Stimulated activated CD4-positive, alpha-beta T cell treated with anti-CD3 and anti-CD28 coated beads, TNF-alpha, amount 100 ng/mL, for 24 hours (primary cell): ENCODE data around the gene GPATCH2.
"Not testable (repeated sequence)": the region's sequence is repeated elsewhere in the genome, so short reads cannot be mapped to it uniquely, and the experiment has no call there.

Source experiments
- DNase-seq, 3 experiments: peaks; one replicate each; pipeline ENCODE4 v3.0.0-alpha.2; 2020; ENCODE audit warnings: low read depth in 3 of 3

Gene GPATCH2

GRCh38 chr1:217443845-217444244 lies 187.0 kb downstream of the GPATCH2 start:
- DNase-seq = no peak

DNA sequence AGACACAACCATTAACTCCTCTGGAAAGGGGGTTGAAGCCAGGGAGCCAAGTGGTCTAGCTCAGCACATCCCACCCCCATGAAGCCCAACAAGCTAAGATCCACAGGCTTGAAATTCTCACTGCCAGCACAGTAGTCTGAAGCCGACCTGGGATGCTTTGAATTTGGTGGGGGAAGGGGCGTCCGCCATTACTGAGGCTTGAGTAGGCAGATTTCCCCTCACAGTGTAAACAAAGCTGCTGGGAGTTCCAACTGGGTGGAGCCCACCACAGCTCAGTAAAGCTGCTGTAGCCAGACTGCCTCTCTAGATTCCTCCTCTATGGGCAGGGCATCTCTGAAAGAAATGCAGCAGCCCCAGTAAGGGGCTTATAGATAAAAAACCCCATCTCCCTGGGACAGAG lies 193.5 kb downstream of the GPATCH2 start:
- DNase-seq = no peak

- no peak for DNase-seq
These were observed 195.7 kb downstream of the GPATCH2 start for GRCh38 chr1:217435204-217435603.

DNA sequence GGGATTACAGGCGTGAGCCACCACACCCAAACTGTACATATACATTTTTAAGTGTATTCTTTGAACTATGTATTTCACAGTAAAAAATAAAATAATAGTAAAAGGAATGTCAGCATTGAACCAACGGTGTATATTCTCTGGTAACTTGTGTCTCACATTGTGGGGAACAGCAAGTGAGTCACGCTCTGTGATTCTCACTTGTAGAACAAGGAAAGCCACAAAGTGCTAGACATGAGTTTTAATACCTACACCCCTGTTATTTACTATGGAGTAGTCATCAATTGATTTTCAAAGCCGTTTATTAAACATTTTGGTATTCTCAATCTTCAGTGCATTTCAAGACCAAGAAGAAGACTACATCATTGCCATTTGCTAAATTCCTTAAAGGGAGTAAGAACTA lies 197.2 kb downstream of the GPATCH2 start:
- DNase-seq = no peak

DNA sequence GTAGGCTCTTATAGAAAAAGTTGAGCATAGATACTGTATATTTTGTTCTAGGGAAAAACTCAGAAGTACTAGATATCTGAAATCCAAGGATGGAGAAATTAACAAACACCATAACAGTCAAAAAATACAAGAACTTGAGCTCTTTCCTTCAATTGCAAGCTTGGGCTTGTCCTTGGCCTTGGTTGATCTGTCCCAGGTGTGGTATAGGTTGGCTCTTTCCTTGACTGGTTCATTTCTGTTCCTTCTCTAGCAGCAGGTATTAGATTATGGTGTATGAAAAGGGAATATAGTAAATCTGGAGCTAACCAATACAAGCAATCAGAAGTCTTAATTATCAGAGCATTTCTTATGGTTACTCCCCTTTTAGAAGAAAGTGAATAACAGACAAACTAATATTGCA lies 198.6 kb downstream of the GPATCH2 start:
- no peak for DNase-seq

- DNase-seq = no peak
These were observed 199.5 kb downstream of the GPATCH2 start for GRCh38 chr1:217431395-217431794.

DNA sequence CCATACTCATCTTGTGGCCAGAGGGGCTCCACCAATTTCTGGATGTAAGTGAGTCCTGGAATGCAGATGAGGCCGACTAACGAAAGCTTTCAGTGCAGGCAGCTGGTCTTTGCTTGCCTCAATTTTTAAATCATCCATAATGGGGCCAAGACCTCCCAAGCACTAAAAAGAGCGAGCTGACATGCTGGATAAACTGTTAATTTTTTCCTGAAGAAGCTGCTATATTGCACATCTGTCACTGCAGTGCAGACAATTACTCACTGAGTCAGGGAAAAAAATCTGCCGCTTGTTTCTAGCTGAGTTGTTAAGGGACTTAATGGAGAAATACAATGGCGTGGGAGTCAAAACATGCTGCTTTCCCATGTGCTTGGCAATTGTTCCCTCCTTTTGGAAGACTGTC lies 205.5 kb downstream of the GPATCH2 start:
- DNase-seq = no peak

DNA sequence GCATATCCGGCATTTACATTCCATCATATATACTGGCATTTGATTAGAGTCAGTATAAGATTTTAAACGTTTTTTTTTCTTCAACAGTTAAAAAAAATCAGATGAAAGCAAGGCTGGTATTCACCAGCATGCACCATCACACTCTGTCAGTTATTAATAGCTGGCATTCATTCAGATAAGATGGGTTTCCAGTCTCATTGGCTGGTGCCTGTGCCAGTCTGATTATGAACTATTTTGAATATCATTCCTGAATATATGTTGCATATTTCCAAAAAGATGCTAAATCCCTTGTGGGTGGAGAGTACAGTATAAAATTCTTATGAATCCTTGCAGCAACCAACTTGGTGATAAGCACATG lies 211.7 kb downstream of the GPATCH2 start:
- no peak for DNase-seq

- no peak for DNase-seq
These were observed 212.4 kb downstream of the GPATCH2 start for GRCh38 chr1:217418269-217419193.

GRCh38 chr1:217417363-217417762 lies 213.5 kb downstream of the GPATCH2 start:
- no peak for DNase-seq

DNA sequence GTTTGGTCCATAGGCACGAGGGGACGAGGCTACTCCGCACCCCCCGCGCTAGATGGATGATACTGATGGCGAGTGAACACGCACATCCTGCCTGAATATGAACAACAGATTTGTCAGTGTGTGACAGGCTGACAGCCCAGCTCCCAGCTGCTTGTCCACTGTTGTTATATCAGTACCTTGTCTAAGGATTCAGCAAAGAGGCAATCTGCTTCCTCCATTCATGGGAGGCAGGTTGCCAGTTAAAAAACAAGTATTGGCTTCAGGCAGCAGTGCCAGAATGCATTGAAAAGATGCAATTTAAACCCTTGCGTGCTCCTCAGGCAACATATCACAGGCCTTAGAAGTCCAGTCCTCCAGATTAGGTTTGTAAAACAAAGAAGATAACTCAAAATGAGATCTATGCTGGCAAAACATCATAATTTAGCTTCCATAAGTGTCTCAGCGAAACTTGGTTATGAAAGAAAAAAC lies 223.3 kb downstream of the GPATCH2 start:
- no peak for DNase-seq

GRCh38 chr1:217403026-217403720 lies 227.7 kb downstream of the GPATCH2 start:
- DNase-seq = no peak

- no peak for DNase-seq
These were observed 228.6 kb downstream of the GPATCH2 start for GRCh38 chr1:217402301-217402700.

- DNase-seq = no peak
These were observed 237.0 kb downstream of the GPATCH2 start for GRCh38 chr1:217393896-217394295.

DNA sequence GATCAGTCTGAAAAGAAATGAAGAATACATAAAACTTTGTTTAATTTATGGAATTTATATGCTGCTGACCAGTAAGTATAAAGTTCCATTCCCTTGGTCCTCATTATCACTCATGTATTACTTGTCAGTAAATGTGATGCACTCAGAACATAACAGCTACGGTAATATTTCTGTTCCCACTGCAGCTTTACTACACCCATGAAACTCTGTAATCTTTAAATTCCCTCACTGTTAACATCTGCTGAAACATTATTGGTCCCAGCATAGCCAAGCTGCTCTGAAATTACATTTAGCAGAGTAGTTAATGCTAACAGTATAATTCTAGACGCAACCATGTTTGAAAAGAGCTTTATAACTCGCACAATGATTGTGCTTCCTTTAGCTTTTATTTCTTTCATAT lies 238.4 kb downstream of the GPATCH2 start:
- no peak for DNase-seq

DNA sequence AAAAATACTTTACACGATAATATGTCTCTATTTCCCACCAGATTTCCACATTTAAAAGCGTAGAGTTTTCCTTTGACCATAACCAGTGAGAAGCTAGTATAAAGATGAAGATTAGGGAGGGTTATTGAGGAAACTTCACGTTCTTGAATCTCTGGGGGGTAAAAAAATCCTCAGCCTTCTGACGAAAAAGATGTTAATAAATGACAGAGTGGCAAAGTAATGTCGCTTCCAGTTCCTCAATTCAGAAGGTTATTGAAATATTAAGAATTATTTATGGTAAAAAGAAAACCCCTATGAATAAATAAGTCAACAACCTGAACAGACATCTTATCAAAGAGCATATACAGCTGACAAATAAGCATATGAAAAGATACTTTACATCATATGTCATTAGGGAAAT lies 241.0 kb downstream of the GPATCH2 start:
- no peak for DNase-seq

- DNase-seq = no peak
These were observed 242.3 kb downstream of the GPATCH2 start for GRCh38 chr1:217388522-217389065.

DNA sequence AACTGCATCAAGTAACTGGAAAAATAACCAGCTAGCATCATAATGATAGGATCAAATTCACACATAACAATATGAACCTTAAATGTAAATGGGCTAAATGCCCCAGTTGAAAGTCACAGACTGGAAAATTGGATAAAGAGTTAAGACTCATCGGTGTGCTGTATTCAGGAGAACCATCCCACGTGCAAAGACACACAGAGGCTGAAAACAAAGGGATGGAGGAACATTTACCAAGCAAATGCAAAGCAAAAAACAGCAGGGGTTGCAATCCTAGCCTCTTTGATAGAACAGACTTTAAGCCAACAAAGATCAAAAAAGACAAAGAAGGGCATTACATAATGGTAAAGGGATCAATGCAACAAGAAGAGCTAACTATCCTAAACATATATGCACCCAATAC lies 249.1 kb downstream of the GPATCH2 start:
- DNase-seq = not testable (repeated sequence)

GRCh38 chr1:217379804-217380203 lies 251.1 kb downstream of the GPATCH2 start:
- DNase-seq = not testable (repeated sequence)

DNA sequence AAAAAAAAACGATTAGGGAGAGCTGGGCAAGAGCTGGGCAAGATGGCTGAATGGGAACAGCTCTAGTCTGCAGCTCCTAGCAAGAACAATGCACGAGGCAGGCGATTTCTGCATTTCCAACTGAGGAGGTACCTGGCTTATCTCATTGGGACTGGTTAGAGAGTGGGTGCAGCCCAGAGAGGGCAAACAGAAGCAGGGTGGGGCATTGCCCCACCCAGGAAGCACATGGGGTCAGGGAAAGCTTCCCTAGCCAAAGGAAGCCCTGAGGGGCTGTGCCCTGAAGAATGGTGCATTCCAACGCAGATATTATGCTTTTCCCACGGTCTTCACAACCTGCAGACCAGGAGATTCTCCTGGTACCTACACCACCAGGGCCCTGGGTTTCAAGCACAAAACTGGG lies 251.6 kb downstream of the GPATCH2 start:
- DNase-seq = no peak
